Small intestine (tissue), 7 donors: Measurements from ENCODE around the gene ZFP36L2. TPM values are rescaled to one million over a fixed set of nuclear protein-coding genes. Genes with fewer than 3 reads are reported as not detected.

Experiments used
- DNase-seq, 2 donors: peaks; one replicate each; pipeline versions ENCODE4 v3.0.0 to v3.0.0-alpha.2; 2013
- FAIRE-seq: peaks from 2 replicates; lab custom pipeline; 2012; peaks lifted over from hg19 to GRCh38; lab: Jason Lieb, UNC
- H3K27ac ChIP-seq, 3 donors: one replicate each; pipeline ENCODE4 v1.5.1; 2013; ENCODE audit warnings: low read length in 2 of 3, mild to moderate bottlenecking in 2 of 3, control low read depth in 1 of 3, inconsistent platforms in 1 of 3, low read depth in 1 of 3, moderate library complexity in 1 of 3
- H3K27me3 ChIP-seq, 3 donors: one replicate each; pipeline ENCODE4 v1.6.1; 2013; ENCODE audit warnings: low read length in 3 of 3, inconsistent platforms in 1 of 3; ENCODE audit not compliant: control insufficient read depth in 3 of 3, insufficient read depth in 3 of 3
- H3K36me3 ChIP-seq, 3 donors: one replicate each; pipeline ENCODE4 v1.6.1; 2013; ENCODE audit warnings: low read length in 3 of 3, inconsistent platforms in 1 of 3, low read depth in 1 of 3, mild to moderate bottlenecking in 1 of 3, moderate library complexity in 1 of 3; ENCODE audit not compliant: control insufficient read depth in 3 of 3, insufficient read depth in 2 of 3
- H3K4me1 ChIP-seq, 3 donors: one replicate each; pipeline ENCODE4 v1.6.1; 2013; ENCODE audit warnings: low read length in 2 of 3, inconsistent platforms in 1 of 3, low read depth in 1 of 3, mild to moderate bottlenecking in 1 of 3, moderate library complexity in 1 of 3; ENCODE audit not compliant: control insufficient read depth in 3 of 3, insufficient read depth in 2 of 3
- H3K4me3 ChIP-seq, 3 donors: one replicate each; pipeline ENCODE4 v1.5.1; 2013; ENCODE audit warnings: low read length in 3 of 3, control low read depth in 1 of 3, inconsistent platforms in 1 of 3, low read depth in 1 of 3, mild to moderate bottlenecking in 1 of 3, moderate library complexity in 1 of 3
- H3K9me3 ChIP-seq, 2 donors: one replicate each; pipeline ENCODE4 v1.6.1; 2013; ENCODE audit warnings: low read depth in 1 of 2, low read length in 1 of 2; ENCODE audit not compliant: control insufficient read depth in 2 of 2, insufficient read depth in 1 of 2
- WGBS, 3 donors: extraction: QIAGEN DNeasy Blood & Tissue Kit; methylation state at CpG; one replicate each; pipeline ENCODE4 v1.1.7; 2013; 5-methylcytosine and 5-hydroxymethylcytosine counted together
- polyA plus RNA-seq, 4 donors: library from polyadenylated mRNA; stranded (reverse) in 3 of 4; unstranded in 1 of 4; fragments of 200-250 nt in 3 of 4; fragments of 120-200 nt in 1 of 4; gene quantifications; one replicate each; pipeline versions ENCODE4 v1.2.1 to v1.2.3, GENCODE V29; 2013
- donor health status: healthy with polysubstance abuse.
- donor health status: control.
- donor health status: control.
- donor health status: Bipolar disorder and iron deficiency.
- donor health status: healthy.

The ZFP36L2 gene
- polyA plus RNA-seq, 4 donors: 62.1 to 331 (median 98.8) TPM

- Histone ChIP-seq H3K36me3 (peaks cover 17 to 27% (median 18%) of the 10 kb centered on the region in 3 donors), H3K4me1 (peaks cover 0 to 39% (median 15%) of the 10 kb centered on the region in 3 donors), H3K27ac (peak overlapping the region; percentile 92 to 93 (median 93)), H3K27me3 (no peaks in the 10 kb centered on the region), H3K4me3 (peak overlapping the region; percentile 4 to 91 (median 21)), H3K9me3 (no peaks in the 10 kb centered on the region)
- DNase-seq (peak in 1 of 2 donors; percentile 67), FAIRE-seq (no peak)
- 1 to 2% (median 2%) methylated on average over 10 of the region's 10 CpGs for WGBS, 3 donors
Observed at GRCh38 chr2:43220229-43220751, 6.1 kb downstream of the ZFP36L2 start.

GRCh38 chr2:43219383-43220228 lies 6.8 kb downstream of the ZFP36L2 start:
- no peak for FAIRE-seq
- H3K36me3 ChIP-seq: peaks cover 11 to 20% (median 13%) of the 10 kb centered on the region in 3 donors
- H3K27me3 ChIP-seq: no peaks in the 10 kb centered on the region
- H3K4me3 ChIP-seq: peak overlapping the region; percentile 21 to 91 (median 28)
- H3K9me3 ChIP-seq: no peaks in the 10 kb centered on the region
- peak overlapping the region; percentile 92 to 93 (median 93) for H3K27ac ChIP-seq
- H3K4me1 ChIP-seq: peaks cover 0 to 41% (median 15%) of the 10 kb centered on the region in 3 donors
- 0 to 3% (median 0%) methylated on average over 35 of the region's 35 CpGs for WGBS, 3 donors
- DNase-seq: peak; percentile 94 to 95

GRCh38 chr2:43218702-43219382 lies 7.6 kb downstream of the ZFP36L2 start:
- no peaks in the 10 kb centered on the region for H3K9me3 ChIP-seq
- FAIRE-seq (no peak), DNase-seq (peak; percentile 84 to 85)
- H3K36me3 ChIP-seq: peaks cover 5 to 16% (median 7%) of the 10 kb centered on the region in 3 donors
- peak overlapping the region; percentile 92 to 93 (median 93) for H3K27ac ChIP-seq
- no peaks in the 10 kb centered on the region for H3K27me3 ChIP-seq
- H3K4me1 ChIP-seq: peaks cover 0 to 41% (median 15%) of the 10 kb centered on the region in 3 donors
- whole genome bisulfite sequencing, 3 donors: 2 to 5% (median 3%) methylated on average over 8 of the region's 8 CpGs
- peak overlapping the region; percentile 19 to 91 (median 21) for H3K4me3 ChIP-seq

GRCh38 chr2:43218155-43218701 lies 8.2 kb downstream of the ZFP36L2 start:
- Histone ChIP-seq H3K27ac (peak overlapping the region; percentile 92 to 93 (median 93)), H3K9me3 (no peaks in the 10 kb centered on the region), H3K27me3 (no peaks in the 10 kb centered on the region), H3K4me3 (peak overlapping the region in 1 of 3 donors; percentile 19), H3K36me3 (peaks cover 0 to 16% (median 3%) of the 10 kb centered on the region in 3 donors), H3K4me1 (peaks cover 0 to 43% (median 15%) of the 10 kb centered on the region in 3 donors)
- DNase-seq: no peak
- WGBS, 3 donors: 32 to 40% (median 38%) methylated on average over 13 of the region's 13 CpGs
- FAIRE-seq: no peak

GRCh38 chr2:43217228-43218154 lies 8.9 kb downstream of the ZFP36L2 start:
- WGBS, 3 donors: 57 to 60% (median 58%) methylated on average over 11 of the region's 11 CpGs

GRCh38 chr2:43216629-43217028 lies 9.8 kb downstream of the ZFP36L2 start:
- no peak for FAIRE-seq
- no peak for DNase-seq
- peaks cover 0 to 15% (median 0%) of the 10 kb centered on the region in 3 donors for H3K36me3 ChIP-seq
- H3K27ac ChIP-seq: no peak overlapping the region
- 91 to 98% (median 96%) methylated on average over 7 to 8 of the region's 8 CpGs for WGBS, 3 donors
- no peak overlapping the region for H3K4me3 ChIP-seq
- H3K27me3 ChIP-seq: no peaks in the 10 kb centered on the region
- no peaks in the 10 kb centered on the region for H3K9me3 ChIP-seq
- H3K4me1 ChIP-seq: peaks cover 0 to 54% (median 15%) of the 10 kb centered on the region in 3 donors

More at GRCh38 chr2:43217228-43218154, 8.9 kb downstream of the ZFP36L2 start:
- peaks cover 0 to 50% (median 15%) of the 10 kb centered on the region in 3 donors for H3K4me1 ChIP-seq
- peak overlapping the region; percentile 92 to 93 (median 93) for H3K27ac ChIP-seq
- DNase-seq (peak in 1 of 2 donors; percentile 48), FAIRE-seq (no peak)
- peaks cover 0 to 17% (median 3%) of the 10 kb centered on the region in 3 donors for H3K36me3 ChIP-seq
- no peaks in the 10 kb centered on the region for H3K27me3 ChIP-seq
- H3K9me3 ChIP-seq: no peaks in the 10 kb centered on the region
- H3K4me3 ChIP-seq: no peak overlapping the region

GRCh38 chr2:43215673-43216255 lies 10.6 kb downstream of the ZFP36L2 start:
- H3K4me1 ChIP-seq: peaks cover 0 to 52% (median 15%) of the 10 kb centered on the region in 3 donors
- no peak overlapping the region for H3K27ac ChIP-seq
- FAIRE-seq (no peak), DNase-seq (no peak)
- no peaks in the 10 kb centered on the region for H3K9me3 ChIP-seq
- WGBS, 3 donors: 82 to 83% (median 83%) methylated on average over 6 of the region's 6 CpGs
- no peaks in the 10 kb centered on the region for H3K27me3 ChIP-seq
- peaks cover 0 to 17% (median 0%) of the 10 kb centered on the region in 3 donors for H3K36me3 ChIP-seq
- no peak overlapping the region for H3K4me3 ChIP-seq
